ENCODE results near the gene SULT6B1. TPM values are rescaled to one million over a fixed set of nuclear protein-coding genes. Genes with fewer than 3 reads are reported as not detected.

The SULT6B1 gene
- polyA plus RNA-seq, 3 donors: not detected

- no peaks in the 10 kb centered on the region for H3K27me3 ChIP-seq (ENCODE audit: control insufficient read depth in 2 of 2, insufficient read depth in 2 of 2, low read length in 2 of 2)
- peak; percentile 78 for TF ChIP-seq CTCF (IDR thresholded peaks at IDR 0.05)
- H3K27ac ChIP-seq (ENCODE audit: low read depth in 1 of 2, low read length in 2 of 2): no peak overlapping the region
- peak overlapping the region; percentile 4 for H3K4me2 ChIP-seq (replicated peaks; ENCODE audit: extremely low read depth, low read length, poor library complexity, severe bottlenecking)
- Mint-ChIP-seq H3K9me3 (peaks cover 11 to 34% (median 25%) of the 10 kb centered on the region in 7 donors), H3K27me3 (ENCODE audit: low read depth in 3 of 3) (peaks cover 0 to 2% (median 0%) of the 10 kb centered on the region in 3 donors), H3K27ac (no peak overlapping the region), H3K4me1 (peaks cover 3% of the 10 kb centered on the region), H3K36me3 (peaks cover 0 to 4% of the 10 kb centered on the region in 2 donors), H3K4me3 (no peak overlapping the region)
- H2AFZ ChIP-seq (ENCODE audit: insufficient read depth, low read depth, low read length, poor library complexity, severe bottlenecking): peak overlapping the region; percentile 47
- no peaks in the 10 kb centered on the region for H4K20me1 ChIP-seq (ENCODE audit: insufficient read depth, low read length)
- no peaks in the 10 kb centered on the region for H3K79me2 ChIP-seq (ENCODE audit: insufficient read depth, low read length)
- H3K4me3 ChIP-seq (replicated peaks in 1 of 3; ENCODE audit: low read depth in 2 of 3, low read length in 3 of 3): no peak overlapping the region
- no peaks in the 10 kb centered on the region for H3K36me3 ChIP-seq (replicated peaks in 1 of 2; ENCODE audit: control insufficient read depth in 1 of 2, insufficient read depth in 2 of 2, low read length in 2 of 2)
- H3K4me1 ChIP-seq (ENCODE audit: control insufficient read depth in 1 of 2, insufficient read depth in 2 of 2, low read length in 2 of 2): peaks cover 0 to 5% of the 10 kb centered on the region in 2 donors
- H3K9me3 ChIP-seq (replicated peaks in 1 of 2; ENCODE audit: control insufficient read depth in 1 of 2, insufficient read depth in 1 of 2, low read length in 2 of 2): peaks cover 14 to 17% of the 10 kb centered on the region in 2 donors
- DNase-seq: peak; percentile 12 to 35 (median 22)
- WGBS (ENCODE audit: insufficient coverage): no CpG with 5 or more reads among the region's 17 CpGs
- H3K9ac ChIP-seq (ENCODE audit: insufficient read depth, low read length, poor library complexity, severe bottlenecking): no peak overlapping the region
- intact Hi-C loops (cut with micrococcal nuclease): no loop called here
Observed at GRCh38 chr2:37168217-37168981, 20.1 kb downstream of the SULT6B1 start.

- Histone ChIP-seq H3K4me1 (ENCODE audit: control insufficient read depth in 1 of 2, insufficient read depth in 2 of 2, low read length in 2 of 2) (peaks cover 0 to 5% of the 10 kb centered on the region in 2 donors), H3K9me3 (replicated peaks in 1 of 2; ENCODE audit: control insufficient read depth in 1 of 2, insufficient read depth in 1 of 2, low read length in 2 of 2) (peaks cover 14 to 20% of the 10 kb centered on the region in 2 donors), H4K20me1 (ENCODE audit: insufficient read depth, low read length) (no peaks in the 10 kb centered on the region), H3K27ac (ENCODE audit: low read depth in 1 of 2, low read length in 2 of 2) (no peak overlapping the region), H3K79me2 (ENCODE audit: insufficient read depth, low read length) (no peaks in the 10 kb centered on the region), H3K4me3 (replicated peaks in 1 of 3; ENCODE audit: low read depth in 2 of 3, low read length in 3 of 3) (no peak overlapping the region), H3K36me3 (replicated peaks in 1 of 2; ENCODE audit: control insufficient read depth in 1 of 2, insufficient read depth in 2 of 2, low read length in 2 of 2) (no peaks in the 10 kb centered on the region), H3K4me2 (replicated peaks; ENCODE audit: extremely low read depth, low read length, poor library complexity, severe bottlenecking) (peak overlapping the region; percentile 4), H3K27me3 (ENCODE audit: control insufficient read depth in 2 of 2, insufficient read depth in 2 of 2, low read length in 2 of 2) (no peaks in the 10 kb centered on the region), H3K9ac (ENCODE audit: insufficient read depth, low read length, poor library complexity, severe bottlenecking) (no peak overlapping the region), H2AFZ (ENCODE audit: insufficient read depth, low read depth, low read length, poor library complexity, severe bottlenecking) (peak overlapping the region; percentile 47)
- no CpG with 5 or more reads among the region's 3 CpGs for WGBS (ENCODE audit: insufficient coverage)
- TF ChIP-seq CTCF (IDR thresholded peaks at IDR 0.05): no peak
- peaks cover 0 to 2% (median 0%) of the 10 kb centered on the region in 3 donors for H3K27me3 Mint-ChIP-seq (ENCODE audit: low read depth in 3 of 3)
- H3K4me3 Mint-ChIP-seq: no peak overlapping the region
- H3K36me3 Mint-ChIP-seq: peaks cover 0 to 4% of the 10 kb centered on the region in 2 donors
- H3K4me1 Mint-ChIP-seq: peaks cover 3% of the 10 kb centered on the region
- peaks cover 11 to 36% (median 27%) of the 10 kb centered on the region in 7 donors for H3K9me3 Mint-ChIP-seq
- no peak for DNase-seq
- H3K27ac Mint-ChIP-seq: no peak overlapping the region
- intact Hi-C loops (cut with micrococcal nuclease): no loop called here
Observed at GRCh38 chr2:37167636-37168180, 20.8 kb downstream of the SULT6B1 start.

Measured in CD14-positive monocyte (primary cell).